Activated CD4-positive, CD25-positive, alpha-beta regulatory T cell treated with anti-CD3 and anti-CD28 coated beads, Interleukin-2, amount 50 U/mL, for 72 hours (primary cell): ENCODE measurements around the gene FAM168B.

ENCODE experiments used
- DNase-seq: peaks from one replicate; pipeline ENCODE4 v3.0.0; 2021

FAM168B gene

GRCh38 chr2:131016826-131017741 is 76.2 kb downstream of the FAM168B start:
- no peak for DNase-seq

GRCh38 chr2:131015764-131016163 is 77.5 kb downstream of the FAM168B start:
- no peak for DNase-seq

GRCh38 chr2:131014141-131014540 is 79.1 kb downstream of the FAM168B start:
- DNase-seq: no peak

GRCh38 chr2:131011486-131011885 is 81.8 kb downstream of the FAM168B start:
- no peak for DNase-seq

GRCh38 chr2:131010566-131010965 is 82.7 kb downstream of the FAM168B start:
- no peak for DNase-seq

GRCh38 chr2:131009713-131010475 is 83.4 kb downstream of the FAM168B start:
- no peak for DNase-seq

GRCh38 chr2:131008967-131009366 is 84.3 kb downstream of the FAM168B start:
- DNase-seq: no peak

GRCh38 chr2:131006561-131006960 is 86.7 kb downstream of the FAM168B start:
- DNase-seq: no peak

- no peak for DNase-seq
These were observed 87.9 kb downstream of the FAM168B start for GRCh38 chr2:131005216-131005935.

GRCh38 chr2:131004446-131005209 is 88.6 kb downstream of the FAM168B start:
- no peak for DNase-seq

GRCh38 chr2:130998561-130998960 is 94.7 kb downstream of the FAM168B start:
- no peak for DNase-seq
